Mesothelial cell of epicardium (in vitro differentiated cells): ENCODE results near the gene ERMARD. TPM values are rescaled to one million over a fixed set of nuclear protein-coding genes. Genes with fewer than 3 reads are reported as not detected.

Source experiments
- DNase-seq, 2 experiments: peaks; one replicate each; pipeline ENCODE4 v3.0.0; 2021; ENCODE audit warnings: low spot score in 2 of 2; ENCODE audit not compliant: unreplicated experiment in 2 of 2
- H3K27ac Mint-ChIP-seq: 2 replicates; pipeline ENCODE4 v1.8.0; 2021; ENCODE audit warnings: mixed read lengths
- H3K27me3 Mint-ChIP-seq: 2 replicates; pipeline ENCODE4 v1.8.0; 2021; ENCODE audit warnings: low read depth, mixed read lengths
- H3K36me3 Mint-ChIP-seq: 2 replicates; pipeline ENCODE4 v1.8.0; 2021; ENCODE audit warnings: mixed read lengths
- H3K4me1 Mint-ChIP-seq: 2 replicates; pipeline ENCODE4 v1.8.0; 2021; ENCODE audit warnings: mixed read lengths
- H3K4me3 Mint-ChIP-seq: 2 replicates; pipeline ENCODE4 v1.8.0; 2021; ENCODE audit warnings: mild to moderate bottlenecking, moderate library complexity, mixed read lengths
- H3K9me3 Mint-ChIP-seq: 2 replicates; pipeline ENCODE4 v1.8.0; 2021; ENCODE audit warnings: mixed read lengths
- CTCF ChIP-seq: fragments of 200-600 bp; sonication (generic); IDR thresholded peaks from one replicate; pipeline ENCODE4 v1.5.0; 2021; ENCODE audit warnings: antibody characterized with exemption; ENCODE audit not compliant: unreplicated experiment
- total RNA-seq: library from RNA; stranded (reverse); gene quantifications from 3 replicates; pipeline ENCODE4 v1.2.1, GENCODE V29; 2021

The ERMARD gene
- total RNA-seq, 1 donor from 2014 or later, result 45.6 TPM

GRCh38 chr6:169808608-169808967 is 57.2 kb downstream of the ERMARD start:
- TF ChIP-seq CTCF, result no peak

DNA sequence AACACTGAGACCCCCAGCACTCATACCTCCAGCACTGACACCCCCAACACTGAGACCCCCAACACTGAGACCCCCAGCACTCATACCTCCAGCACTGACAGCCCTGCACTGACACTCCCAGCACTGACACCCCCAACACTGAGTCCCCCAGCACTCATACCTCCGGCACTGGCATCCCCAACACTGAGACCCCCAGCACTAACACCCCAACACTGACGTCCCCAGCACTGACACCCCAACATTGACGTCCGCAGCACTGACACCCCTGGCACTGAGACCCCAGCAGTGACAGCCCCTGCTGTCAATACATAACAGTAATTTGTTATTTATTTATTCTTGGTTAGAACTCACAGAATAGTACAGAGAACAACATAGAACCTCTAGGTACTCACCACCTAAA is 58.0 kb downstream of the ERMARD start:
- Mint-ChIP-seq H3K27me3 (peaks cover 33% of the 10 kb centered on the region), H3K9me3 (no peaks in the 10 kb centered on the region), H3K36me3 (no peaks in the 10 kb centered on the region), H3K4me3 (no peak overlapping the region), H3K27ac (no peak overlapping the region), H3K4me1 (peaks cover 7% of the 10 kb centered on the region)
- no peak for TF ChIP-seq CTCF
- DNase-seq, result peak in 1 of 2 experiments; percentile 13

More at GRCh38 chr6:169808608-169808967, 57.2 kb downstream of the ERMARD start:
- H3K9me3 Mint-ChIP-seq, result no peaks in the 10 kb centered on the region
- H3K27me3 Mint-ChIP-seq, result peaks cover 41% of the 10 kb centered on the region
- peaks cover 7% of the 10 kb centered on the region for H3K4me1 Mint-ChIP-seq
- no peak for DNase-seq
- H3K4me3 Mint-ChIP-seq, result no peak overlapping the region
- H3K27ac Mint-ChIP-seq, result no peak overlapping the region
- no peaks in the 10 kb centered on the region for H3K36me3 Mint-ChIP-seq

DNA sequence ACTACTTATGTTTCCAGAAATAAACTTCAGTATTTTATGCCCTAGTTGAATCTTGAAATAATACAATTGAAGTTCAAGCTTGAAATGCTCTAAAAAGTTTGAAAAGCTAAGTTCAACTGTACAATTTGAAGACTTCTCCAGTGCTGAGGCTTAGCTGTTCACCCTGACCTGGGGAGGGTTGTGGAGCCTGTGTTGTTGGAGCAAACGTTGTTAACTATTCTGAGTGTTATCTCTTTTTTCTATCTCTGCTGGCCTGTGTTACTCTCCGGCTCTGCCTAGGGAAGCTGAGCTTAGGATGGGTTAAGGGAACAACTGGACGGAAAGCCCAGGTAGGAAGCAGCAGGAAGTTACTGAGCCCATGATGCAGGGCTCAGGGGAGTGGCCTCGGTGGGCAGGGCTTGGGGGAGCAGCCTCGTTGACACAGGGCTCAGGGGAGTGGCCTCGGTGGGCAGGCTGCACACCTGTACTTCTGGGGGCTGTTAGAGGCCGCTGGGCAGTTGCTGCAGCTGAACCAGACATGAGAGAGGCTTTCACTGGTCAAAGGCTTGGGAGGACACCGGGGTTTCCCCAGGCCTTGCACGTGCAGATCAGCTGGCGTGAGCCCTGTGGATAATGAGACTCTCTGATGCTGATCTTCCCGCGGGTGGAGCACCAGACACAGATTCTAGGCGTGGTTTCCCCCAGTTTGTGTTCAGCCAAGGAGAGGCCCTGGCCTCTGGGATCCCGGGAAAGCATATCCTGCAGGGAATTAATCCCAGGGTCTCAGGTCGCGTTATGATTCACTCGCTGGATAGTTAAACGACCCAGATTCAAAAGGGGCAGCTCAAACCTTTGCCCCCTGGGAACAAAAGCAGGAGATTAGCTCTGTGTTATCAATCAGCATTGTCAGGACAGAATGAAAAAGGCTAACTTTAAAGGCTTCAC is 58.9 kb downstream of the ERMARD start:
- H3K4me3 Mint-ChIP-seq, result no peak overlapping the region
- peak in 1 of 2 experiments; percentile 37 for DNase-seq
- H3K9me3 Mint-ChIP-seq, result peaks cover 6% of the 10 kb centered on the region
- no peak for TF ChIP-seq CTCF
- H3K36me3 Mint-ChIP-seq, result no peaks in the 10 kb centered on the region
- H3K4me1 Mint-ChIP-seq, result peaks cover 7% of the 10 kb centered on the region
- H3K27me3 Mint-ChIP-seq, result peaks cover 23% of the 10 kb centered on the region
- no peak overlapping the region for H3K27ac Mint-ChIP-seq

DNA sequence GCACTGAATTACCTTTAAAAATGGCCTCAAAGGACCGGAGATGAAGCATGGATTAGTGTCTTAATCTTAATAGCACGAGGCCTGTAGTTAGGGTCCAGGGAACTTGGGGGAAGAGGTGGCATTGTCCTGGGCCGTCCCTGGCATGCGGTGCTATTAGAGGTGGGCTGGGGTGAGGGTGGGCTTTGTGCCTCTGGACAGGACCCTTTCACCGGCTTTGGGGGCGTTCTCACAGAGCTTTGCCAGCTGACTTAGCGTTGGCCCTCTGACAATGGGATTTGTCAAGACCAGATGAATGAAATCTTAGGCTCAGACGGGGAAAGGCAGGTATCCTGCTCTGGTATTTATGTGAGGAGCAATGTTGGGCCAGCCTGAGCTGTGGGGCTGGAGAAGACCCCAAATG is 59.6 kb downstream of the ERMARD start:
- no peak for DNase-seq
- no peaks in the 10 kb centered on the region for H3K36me3 Mint-ChIP-seq
- no peak for TF ChIP-seq CTCF
- peaks cover 13% of the 10 kb centered on the region for H3K9me3 Mint-ChIP-seq
- peaks cover 7% of the 10 kb centered on the region for H3K4me1 Mint-ChIP-seq
- no peak overlapping the region for H3K4me3 Mint-ChIP-seq
- peaks cover 16% of the 10 kb centered on the region for H3K27me3 Mint-ChIP-seq
- no peak overlapping the region for H3K27ac Mint-ChIP-seq

- Mint-ChIP-seq H3K27ac (no peak overlapping the region), H3K27me3 (peaks cover 10% of the 10 kb centered on the region), H3K9me3 (peaks cover 16% of the 10 kb centered on the region), H3K36me3 (no peaks in the 10 kb centered on the region), H3K4me3 (no peak overlapping the region), H3K4me1 (peaks cover 7% of the 10 kb centered on the region)
- TF ChIP-seq CTCF, result no peak
- DNase-seq, result peak in 1 of 2 experiments; percentile 32
Observed at GRCh38 chr6:169811521-169812256, 60.3 kb downstream of the ERMARD start.
